ENCODE results near the gene NOP53. TPM values are rescaled to one million over a fixed set of nuclear protein-coding genes. Genes with fewer than 3 reads are reported as not detected.

Gene NOP53
- total and polyA plus RNA-seq, 9 of the 15 experiments (the other 6 are each of a cell fraction or from before 2014, with no cell fraction given): 6.5 to 274 (median 145) TPM

DNA sequence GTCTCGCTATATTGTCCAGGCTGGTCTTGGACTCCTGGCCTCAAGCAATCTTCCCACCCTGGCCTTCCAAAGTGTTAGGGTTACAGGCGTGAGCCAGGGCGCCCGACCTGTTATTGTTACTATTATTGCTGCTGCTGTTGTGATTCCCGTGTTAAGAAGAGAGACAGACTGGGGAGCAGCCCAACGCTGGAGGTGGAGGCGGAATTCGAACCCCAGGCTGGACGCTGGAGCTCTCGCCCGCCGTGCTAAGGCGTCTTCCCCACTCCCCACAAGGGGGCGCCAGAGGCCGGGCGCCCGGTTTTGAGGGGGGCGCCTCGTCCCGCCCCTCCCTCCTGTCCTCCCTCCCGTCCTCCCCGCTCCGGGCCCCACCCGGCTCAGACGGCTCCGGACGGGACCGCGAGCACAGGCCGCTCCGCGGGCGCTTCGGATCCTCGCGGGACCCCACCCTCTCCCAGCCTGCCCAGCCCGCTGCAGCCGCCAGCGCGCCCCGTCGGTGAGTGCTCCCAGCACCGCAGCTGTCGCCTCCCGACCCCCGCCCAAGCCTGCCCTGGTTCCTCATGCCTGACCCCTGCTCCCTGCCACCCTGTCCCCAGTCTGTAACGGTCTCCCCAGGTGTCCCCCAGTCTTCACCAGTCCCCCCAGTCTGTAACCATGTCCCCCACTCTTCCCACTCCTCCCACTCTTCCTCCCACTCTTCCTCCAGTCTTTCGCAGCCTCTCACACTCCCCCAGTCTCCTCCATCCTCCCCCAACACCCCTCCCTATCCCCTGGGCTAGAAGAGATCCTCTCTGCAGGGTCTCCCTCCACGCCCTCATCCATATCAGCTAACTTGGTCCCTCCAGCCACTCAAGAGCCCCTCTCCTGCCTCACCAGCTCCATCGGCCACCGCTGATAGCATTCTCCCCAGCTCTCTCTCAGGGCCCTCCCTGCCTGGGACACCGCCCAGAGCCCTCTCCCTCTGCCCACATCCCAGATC, 32.0 kb upstream of the NOP53 start, which contains the start of gene EHD2 (continued):
- TF ChIP-seq, protein P1, sequence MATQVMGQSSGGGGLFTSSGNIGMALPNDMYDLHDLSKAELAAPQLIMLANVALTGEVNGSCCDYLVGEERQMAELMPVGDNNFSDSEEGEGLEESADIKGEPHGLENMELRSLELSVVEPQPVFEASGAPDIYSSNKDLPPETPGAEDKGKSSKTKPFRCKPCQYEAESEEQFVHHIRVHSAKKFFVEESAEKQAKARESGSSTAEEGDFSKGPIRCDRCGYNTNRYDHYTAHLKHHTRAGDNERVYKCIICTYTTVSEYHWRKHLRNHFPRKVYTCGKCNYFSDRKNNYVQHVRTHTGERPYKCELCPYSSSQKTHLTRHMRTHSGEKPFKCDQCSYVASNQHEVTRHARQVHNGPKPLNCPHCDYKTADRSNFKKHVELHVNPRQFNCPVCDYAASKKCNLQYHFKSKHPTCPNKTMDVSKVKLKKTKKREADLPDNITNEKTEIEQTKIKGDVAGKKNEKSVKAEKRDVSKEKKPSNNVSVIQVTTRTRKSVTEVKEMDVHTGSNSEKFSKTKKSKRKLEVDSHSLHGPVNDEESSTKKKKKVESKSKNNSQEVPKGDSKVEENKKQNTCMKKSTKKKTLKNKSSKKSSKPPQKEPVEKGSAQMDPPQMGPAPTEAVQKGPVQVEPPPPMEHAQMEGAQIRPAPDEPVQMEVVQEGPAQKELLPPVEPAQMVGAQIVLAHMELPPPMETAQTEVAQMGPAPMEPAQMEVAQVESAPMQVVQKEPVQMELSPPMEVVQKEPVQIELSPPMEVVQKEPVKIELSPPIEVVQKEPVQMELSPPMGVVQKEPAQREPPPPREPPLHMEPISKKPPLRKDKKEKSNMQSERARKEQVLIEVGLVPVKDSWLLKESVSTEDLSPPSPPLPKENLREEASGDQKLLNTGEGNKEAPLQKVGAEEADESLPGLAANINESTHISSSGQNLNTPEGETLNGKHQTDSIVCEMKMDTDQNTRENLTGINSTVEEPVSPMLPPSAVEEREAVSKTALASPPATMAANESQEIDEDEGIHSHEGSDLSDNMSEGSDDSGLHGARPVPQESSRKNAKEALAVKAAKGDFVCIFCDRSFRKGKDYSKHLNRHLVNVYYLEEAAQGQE (IDR thresholded peaks at IDR 0.05; ENCODE audit: borderline replicate concordance): peak; percentile 92
- TF ChIP-seq, protein P1 (CRISPR knock-in tag; IDR thresholded peaks at IDR 0.05; ENCODE audit: low read depth): 0 out of 2 replicates have a peak, but pooled peaks have one; percentile 43
- TF ChIP-seq USF2 (CRISPR knock-in tag; IDR thresholded peaks at IDR 0.05): no peak
- TF ChIP-seq, protein P2, sequence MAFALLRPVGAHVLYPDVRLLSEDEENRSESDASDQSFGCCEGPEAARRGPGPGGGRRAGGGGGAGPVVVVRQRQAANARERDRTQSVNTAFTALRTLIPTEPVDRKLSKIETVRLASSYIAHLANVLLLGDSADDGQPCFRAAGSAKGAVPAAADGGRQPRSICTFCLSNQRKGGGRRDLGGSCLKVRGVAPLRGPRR (CRISPR knock-in tag; IDR thresholded peaks at IDR 0.05): no peak
- no peak for TF ChIP-seq ZNF785 (CRISPR knock-in tag; IDR thresholded peaks at IDR 0.05)
- no peak for TF ChIP-seq GABPA (tag; conservative IDR thresholded peaks at IDR 0.05; ENCODE audit: low read depth)
- TF ChIP-seq EHMT2 (IDR thresholded peaks at IDR 0.05): no peak
- TF ChIP-seq RREB1 (CRISPR knock-in tag; IDR thresholded peaks at IDR 0.05): no peak
- TF ChIP-seq RHOXF2B (CRISPR knock-in tag; conservative IDR thresholded peaks at IDR 0.05): no peak
- TF ChIP-seq EP400 (IDR thresholded peaks at IDR 0.05): 0 out of 2 replicates have a peak, but pooled peaks have one; percentile 54
- TF ChIP-seq RBFOX2 (IDR thresholded peaks at IDR 0.05; ENCODE audit: low read depth, low read length): peak; percentile 79
